ENCODE measurements around the gene CELF3. TPM values are rescaled to one million over a fixed set of nuclear protein-coding genes. Genes with fewer than 3 reads are reported as not detected.

Gene CELF3
- total and polyA plus RNA-seq, 2 donors (not counting 1 experiment from before 2014, with no cell fraction given), result not detected

- no peak overlapping the region for H3K4me3 ChIP-seq (ENCODE audit: control extremely low read depth in 1 of 5, extremely low read depth in 1 of 5, insufficient read depth in 1 of 5, low read depth in 2 of 5, low read length in 4 of 5)
- Mint-ChIP-seq H3K9me3 (ENCODE audit: insufficient read depth) (no peaks in the 10 kb centered on the region), H3K4me3 (no peak overlapping the region), H3K27me3 (peaks cover 68% of the 10 kb centered on the region), H3K4me1 (peaks cover 12% of the 10 kb centered on the region), H3K27ac (no peak overlapping the region)
- TF ChIP-seq CTCF (IDR thresholded peaks at IDR 0.05), result no peak
- no peak for TF ChIP-seq EZH2 (IDR thresholded peaks at IDR 0.05; ENCODE audit: borderline replicate concordance, insufficient read depth, low read depth, low read length, poor library complexity, severe bottlenecking)
- DNase-seq (no peak), ATAC-seq (ENCODE audit: low read depth) (no peak)
- no peak overlapping the region for H2AFZ ChIP-seq (ENCODE audit: insufficient read depth, low read depth, low read length, poor library complexity, severe bottlenecking)
- no peaks in the 10 kb centered on the region for H3K79me2 ChIP-seq (ENCODE audit: control insufficient read depth, insufficient read depth, low read length)
- no peaks in the 10 kb centered on the region for H4K20me1 ChIP-seq (ENCODE audit: control insufficient read depth, insufficient read depth, low read length, poor library complexity, severe bottlenecking)
- peaks cover 0 to 46% (median 20%) of the 10 kb centered on the region in 4 experiments for H3K27me3 ChIP-seq (replicated peaks in 1 of 4; ENCODE audit: control extremely low read depth in 1 of 4, control insufficient read depth in 3 of 4, insufficient read depth in 4 of 4, low read length in 3 of 4)
- ChIA-PET POLR2A (no interaction called here), CTCF (interaction anchor here (1.2 kb wide), 1 partner anchor 9 kb away, joined by 3 read pairs; no protein-coding TSS in a partner anchor)
- H3K9me3 ChIP-seq (ENCODE audit: control extremely low read depth in 1 of 3, control insufficient read depth in 2 of 3, insufficient read depth in 1 of 3, low read length in 2 of 3), result peaks cover 0 to 10% (median 0%) of the 10 kb centered on the region in 3 donors
- H3K27ac ChIP-seq (ENCODE audit: low read length in 2 of 2), result no peak overlapping the region
- no peak overlapping the region for H3K9ac ChIP-seq (ENCODE audit: low read length)
- no peak overlapping the region for H3K4me2 ChIP-seq (replicated peaks; ENCODE audit: low read depth, low read length, poor library complexity, severe bottlenecking)
- H3K36me3 ChIP-seq (replicated peaks in 1 of 2; ENCODE audit: control extremely low read depth in 1 of 2, control insufficient read depth in 1 of 2, extremely low read depth in 1 of 2, insufficient read depth in 2 of 2, low read length in 1 of 2), result no peaks in the 10 kb centered on the region
- intact Hi-C loops (cut with micrococcal nuclease), result no loop called here
- WGBS (ENCODE audit: insufficient coverage), result 77% methylated on average over 7 of the region's 10 CpGs
- peaks cover 5 to 8% of the 10 kb centered on the region in 2 donors for H3K4me1 ChIP-seq (ENCODE audit: control insufficient read depth in 2 of 2, insufficient read depth in 2 of 2, low read length in 2 of 2)
Measured at GRCh38 chr1:151714820-151715725, 1.5 kb downstream of the CELF3 start.

GRCh38 chr1:151713874-151714273, 2.7 kb downstream of the CELF3 start:
- no peak overlapping the region for H3K27ac ChIP-seq (ENCODE audit: low read length in 2 of 2)
- Mint-ChIP-seq H3K27me3 (peaks cover 66% of the 10 kb centered on the region), H3K4me1 (peaks cover 11% of the 10 kb centered on the region), H3K27ac (no peak overlapping the region), H3K9me3 (ENCODE audit: insufficient read depth) (no peaks in the 10 kb centered on the region), H3K4me3 (no peak overlapping the region)
- no peak overlapping the region for H3K9ac ChIP-seq (ENCODE audit: low read length)
- WGBS (ENCODE audit: insufficient coverage), result 83% methylated on average over 2 of the region's 2 CpGs
- ChIA-PET POLR2A (no interaction called here), CTCF (interaction anchor here (1.2 kb wide), 1 partner anchor 8 kb away, joined by 3 read pairs; no protein-coding TSS in a partner anchor)
- intact Hi-C loops (cut with micrococcal nuclease), result no loop called here
- H3K36me3 ChIP-seq (replicated peaks in 1 of 2; ENCODE audit: control extremely low read depth in 1 of 2, control insufficient read depth in 1 of 2, extremely low read depth in 1 of 2, insufficient read depth in 2 of 2, low read length in 1 of 2), result no peaks in the 10 kb centered on the region
- H2AFZ ChIP-seq (ENCODE audit: insufficient read depth, low read depth, low read length, poor library complexity, severe bottlenecking), result no peak overlapping the region
- H3K27me3 ChIP-seq (replicated peaks in 1 of 4; ENCODE audit: control extremely low read depth in 1 of 4, control insufficient read depth in 3 of 4, insufficient read depth in 4 of 4, low read length in 3 of 4), result peaks cover 0 to 43% (median 20%) of the 10 kb centered on the region in 4 experiments
- no peaks in the 10 kb centered on the region for H3K79me2 ChIP-seq (ENCODE audit: control insufficient read depth, insufficient read depth, low read length)
- no peak overlapping the region for H3K4me3 ChIP-seq (ENCODE audit: control extremely low read depth in 1 of 5, extremely low read depth in 1 of 5, insufficient read depth in 1 of 5, low read depth in 2 of 5, low read length in 4 of 5)
- ATAC-seq (ENCODE audit: low read depth) (no peak), DNase-seq (no peak)
- no peaks in the 10 kb centered on the region for H4K20me1 ChIP-seq (ENCODE audit: control insufficient read depth, insufficient read depth, low read length, poor library complexity, severe bottlenecking)
- H3K4me2 ChIP-seq (replicated peaks; ENCODE audit: low read depth, low read length, poor library complexity, severe bottlenecking), result no peak overlapping the region
- no peak for TF ChIP-seq EZH2 (IDR thresholded peaks at IDR 0.05; ENCODE audit: borderline replicate concordance, insufficient read depth, low read depth, low read length, poor library complexity, severe bottlenecking)
- TF ChIP-seq CTCF (IDR thresholded peaks at IDR 0.05), result no peak
- H3K9me3 ChIP-seq (ENCODE audit: control extremely low read depth in 1 of 3, control insufficient read depth in 2 of 3, insufficient read depth in 1 of 3, low read length in 2 of 3), result peaks cover 0 to 10% (median 0%) of the 10 kb centered on the region in 3 donors
- peaks cover 5 to 8% of the 10 kb centered on the region in 2 donors for H3K4me1 ChIP-seq (ENCODE audit: control insufficient read depth in 2 of 2, insufficient read depth in 2 of 2, low read length in 2 of 2)
